ENCODE measurements around the gene RASA3. TPM values are rescaled to one million over a fixed set of nuclear protein-coding genes. Genes with fewer than 3 reads are reported as not detected.

The RASA3 gene
- total RNA-seq, 3 donors from 2014 or later (not counting 1 experiment from before 2014, with no cell fraction given): 252 to 277 (median 274) TPM

DNA sequence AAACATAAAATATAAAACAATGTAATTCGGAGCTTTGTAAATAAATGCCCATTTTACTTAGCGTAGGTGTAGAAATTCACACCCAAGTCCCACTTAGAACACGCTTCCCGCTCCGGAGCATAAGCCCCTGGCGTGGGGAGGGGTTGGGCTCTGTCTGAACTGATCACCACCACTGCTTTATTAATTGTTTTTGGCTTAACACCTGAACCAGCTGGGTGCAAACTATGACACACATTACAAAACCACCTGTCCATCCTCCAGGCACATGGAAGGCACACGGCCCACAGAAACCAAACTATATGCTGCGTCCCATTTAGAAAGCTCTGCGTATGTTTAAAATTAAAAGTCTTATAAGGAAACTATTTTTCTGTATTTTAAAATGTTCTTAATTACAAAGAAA is 25.9 kb downstream of the RASA3 start:
- Mint-ChIP-seq H3K4me3 (peak overlapping the region; percentile 80), H3K27me3 (ENCODE audit: low read depth in 2 of 2) (no peaks in the 10 kb centered on the region), H3K27ac (peak overlapping the region; percentile 95 to 100), H3K4me1 (peaks cover 72 to 85% of the 10 kb centered on the region in 2 donors), H3K9me3 (no peaks in the 10 kb centered on the region), H3K36me3 (no peaks in the 10 kb centered on the region)
- 87% methylated on average over 7 of the region's 9 CpGs for WGBS (ENCODE audit: insufficient coverage)
- H3K27me3 ChIP-seq (ENCODE audit: control insufficient read depth, insufficient read depth, low read length): no peaks in the 10 kb centered on the region
- no peak for ATAC-seq
- intact Hi-C loops (cut with micrococcal nuclease): loop anchor here (5.0 kb wide), 1 partner anchor 36 kb away; no protein-coding TSS in a partner anchor
- H3K4me3 ChIP-seq (ENCODE audit: low read length): no peak overlapping the region
- H3K36me3 ChIP-seq (ENCODE audit: control insufficient read depth, insufficient read depth, low read length): peaks cover 19% of the 10 kb centered on the region
- peaks cover 93% of the 10 kb centered on the region for H3K4me1 ChIP-seq (ENCODE audit: control insufficient read depth, insufficient read depth, low read length)
- no peak overlapping the region for H3K27ac ChIP-seq (ENCODE audit: low read length)
- TF ChIP-seq, protein P1, sequence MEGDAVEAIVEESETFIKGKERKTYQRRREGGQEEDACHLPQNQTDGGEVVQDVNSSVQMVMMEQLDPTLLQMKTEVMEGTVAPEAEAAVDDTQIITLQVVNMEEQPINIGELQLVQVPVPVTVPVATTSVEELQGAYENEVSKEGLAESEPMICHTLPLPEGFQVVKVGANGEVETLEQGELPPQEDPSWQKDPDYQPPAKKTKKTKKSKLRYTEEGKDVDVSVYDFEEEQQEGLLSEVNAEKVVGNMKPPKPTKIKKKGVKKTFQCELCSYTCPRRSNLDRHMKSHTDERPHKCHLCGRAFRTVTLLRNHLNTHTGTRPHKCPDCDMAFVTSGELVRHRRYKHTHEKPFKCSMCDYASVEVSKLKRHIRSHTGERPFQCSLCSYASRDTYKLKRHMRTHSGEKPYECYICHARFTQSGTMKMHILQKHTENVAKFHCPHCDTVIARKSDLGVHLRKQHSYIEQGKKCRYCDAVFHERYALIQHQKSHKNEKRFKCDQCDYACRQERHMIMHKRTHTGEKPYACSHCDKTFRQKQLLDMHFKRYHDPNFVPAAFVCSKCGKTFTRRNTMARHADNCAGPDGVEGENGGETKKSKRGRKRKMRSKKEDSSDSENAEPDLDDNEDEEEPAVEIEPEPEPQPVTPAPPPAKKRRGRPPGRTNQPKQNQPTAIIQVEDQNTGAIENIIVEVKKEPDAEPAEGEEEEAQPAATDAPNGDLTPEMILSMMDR (IDR thresholded peaks at IDR 0.05): no peak
- no peaks in the 10 kb centered on the region for H3K9me3 ChIP-seq (ENCODE audit: control insufficient read depth, insufficient read depth, low read length)
- DNase-seq: peak in 1 of 2 donors; percentile 6

- ATAC-seq: peak; percentile 8 to 34 (median 33)
Measured at GRCh38 chr13:114105521-114106225, 26.8 kb downstream of the RASA3 start.

DNA sequence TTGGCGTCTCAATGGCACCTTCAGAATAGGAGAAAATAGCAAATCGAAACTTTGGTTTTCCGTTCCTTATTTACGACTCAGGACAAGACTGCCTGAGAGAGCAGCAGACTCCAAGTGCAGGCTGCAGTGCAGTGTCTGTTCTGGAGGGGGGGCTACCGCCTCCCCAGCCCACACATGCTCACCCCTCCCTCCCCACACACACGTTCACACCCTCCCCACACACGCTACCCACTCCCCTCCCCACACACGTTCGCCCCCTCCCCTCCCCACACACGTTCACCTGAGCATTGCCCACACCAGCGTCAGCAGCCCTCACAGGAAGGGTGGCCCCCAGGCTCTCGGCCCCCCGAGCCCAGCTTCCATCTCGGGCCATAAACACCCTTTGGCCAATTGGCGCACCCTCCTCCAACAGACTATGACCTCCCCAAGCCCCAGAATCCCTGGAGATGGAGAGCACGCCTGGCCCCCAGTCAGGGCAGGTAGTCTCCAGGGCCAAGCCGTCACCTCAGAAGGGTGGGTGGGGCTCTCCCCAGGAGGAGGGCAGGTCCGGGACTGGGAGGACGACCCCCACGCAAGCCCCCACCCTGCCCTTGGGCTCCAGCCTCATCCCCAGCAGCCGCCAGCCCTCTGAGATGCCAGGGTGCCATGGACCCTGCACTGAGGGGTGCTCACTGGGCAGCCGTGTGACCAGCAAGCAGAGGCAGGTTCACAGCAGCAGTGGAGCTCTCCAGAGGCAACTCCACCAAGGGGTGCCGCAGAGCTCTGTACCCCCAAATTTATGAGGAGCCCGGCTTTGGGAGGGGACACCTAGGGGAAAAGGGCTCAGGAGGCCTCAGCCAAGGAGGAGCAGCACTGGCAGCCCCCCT is 27.5 kb downstream of the RASA3 start:
- DNase-seq: peak; percentile 22 to 60

More at GRCh38 chr13:114105521-114106225, 26.8 kb downstream of the RASA3 start:
- H3K36me3 Mint-ChIP-seq: no peaks in the 10 kb centered on the region
- H3K4me1 ChIP-seq (ENCODE audit: control insufficient read depth, insufficient read depth, low read length): peaks cover 95% of the 10 kb centered on the region
- H3K27me3 ChIP-seq (ENCODE audit: control insufficient read depth, insufficient read depth, low read length): no peaks in the 10 kb centered on the region
- H3K27ac Mint-ChIP-seq: peak overlapping the region; percentile 95 to 100
- no peaks in the 10 kb centered on the region for H3K9me3 Mint-ChIP-seq
- WGBS (ENCODE audit: insufficient coverage): 86% methylated on average over 30 of the region's 30 CpGs
- H3K4me1 Mint-ChIP-seq: peaks cover 75 to 90% of the 10 kb centered on the region in 2 donors
- no peaks in the 10 kb centered on the region for H3K9me3 ChIP-seq (ENCODE audit: control insufficient read depth, insufficient read depth, low read length)
- no peak overlapping the region for H3K4me3 ChIP-seq (ENCODE audit: low read length)
- TF ChIP-seq, protein P1 (IDR thresholded peaks at IDR 0.05): no peak
- H3K4me3 Mint-ChIP-seq: peak overlapping the region; percentile 80
- peak overlapping the region; percentile 46 for H3K27ac ChIP-seq (ENCODE audit: low read length)
- intact Hi-C loops (cut with micrococcal nuclease): loop anchor here (2.0 to 5.0 kb wide), 4 partner anchors 25 to 121 kb away; no protein-coding TSS in a partner anchor
- peak in 1 of 2 donors; percentile 32 for DNase-seq
- peaks cover 25% of the 10 kb centered on the region for H3K36me3 ChIP-seq (ENCODE audit: control insufficient read depth, insufficient read depth, low read length)
- H3K27me3 Mint-ChIP-seq (ENCODE audit: low read depth in 2 of 2): no peaks in the 10 kb centered on the region

More for the DNA sequence above, 27.5 kb downstream of the RASA3 start:
- no peaks in the 10 kb centered on the region for H3K27me3 Mint-ChIP-seq (ENCODE audit: low read depth in 2 of 2)
- H3K36me3 Mint-ChIP-seq: no peaks in the 10 kb centered on the region
- peaks cover 72 to 90% of the 10 kb centered on the region in 2 donors for H3K4me1 Mint-ChIP-seq
- peaks cover 95% of the 10 kb centered on the region for H3K4me1 ChIP-seq (ENCODE audit: control insufficient read depth, insufficient read depth, low read length)
- H3K27me3 ChIP-seq (ENCODE audit: control insufficient read depth, insufficient read depth, low read length): no peaks in the 10 kb centered on the region
- no peaks in the 10 kb centered on the region for H3K9me3 ChIP-seq (ENCODE audit: control insufficient read depth, insufficient read depth, low read length)
- TF ChIP-seq, protein P1 (IDR thresholded peaks at IDR 0.05): no peak
- no peak overlapping the region for H3K4me3 ChIP-seq (ENCODE audit: low read length)
- H3K4me3 Mint-ChIP-seq: peak overlapping the region; percentile 85
- H3K9me3 Mint-ChIP-seq: no peaks in the 10 kb centered on the region
- H3K27ac ChIP-seq (ENCODE audit: low read length): peak overlapping the region; percentile 46
- ATAC-seq: peak; percentile 52 to 59 (median 52)
- peak overlapping the region; percentile 95 to 100 for H3K27ac Mint-ChIP-seq
- WGBS (ENCODE audit: insufficient coverage): 53% methylated on average over 24 of the region's 24 CpGs
- H3K36me3 ChIP-seq (ENCODE audit: control insufficient read depth, insufficient read depth, low read length): peaks cover 25% of the 10 kb centered on the region
- intact Hi-C loops (cut with micrococcal nuclease): loop anchor here (2.0 to 5.0 kb wide), 4 partner anchors 26 to 122 kb away; no protein-coding TSS in a partner anchor

Measured in natural killer cell (primary cell).